ENCODE data around the gene ZNF772. TPM values are rescaled to one million over a fixed set of nuclear protein-coding genes. Genes with fewer than 3 reads are reported as not detected.

ZNF772 gene
- total RNA-seq, 6 experiments from 2014 or later: 1.7 to 4.8 (median 2.6) TPM

DNA sequence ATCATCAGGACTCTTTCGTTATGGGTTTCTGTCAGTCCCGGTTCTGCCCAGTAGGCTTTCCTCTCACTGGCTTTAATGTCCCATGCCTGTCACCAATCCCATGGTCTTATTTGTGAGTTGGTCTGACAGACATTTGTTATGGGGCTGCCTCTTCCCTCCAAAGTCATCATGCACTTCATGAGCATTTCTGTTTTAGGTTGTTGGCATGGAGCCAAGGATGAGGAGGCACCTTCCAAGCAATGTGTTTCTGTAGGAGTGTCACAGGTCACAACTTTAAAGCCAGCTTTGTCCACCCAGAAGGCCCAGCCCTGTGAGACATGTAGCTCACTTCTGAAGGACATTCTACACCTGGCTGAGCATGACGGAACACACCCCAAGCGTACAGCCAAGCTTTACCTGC, 57.9 kb downstream of the ZNF772 start:
- intact Hi-C loops (cut with DNase I): no loop called here
- no peak overlapping the region for H3K27ac ChIP-seq
- no peak for ATAC-seq
- TF ChIP-seq POLR2A (IDR thresholded peaks at IDR 0.05) (no peak), CTCF (IDR thresholded peaks at IDR 0.05) (no peak)
- no peaks in the 10 kb centered on the region for H3K27me3 ChIP-seq
- no peaks in the 10 kb centered on the region for H3K4me1 ChIP-seq
- H3K4me3 ChIP-seq: no peak overlapping the region
- H3K36me3 ChIP-seq: peaks cover 0 to 27% (median 19%) of the 10 kb centered on the region in 4 donors
- no peak for DNase-seq
- peaks cover 0 to 39% (median 10%) of the 10 kb centered on the region in 4 donors for H3K9me3 ChIP-seq
- WGBS (ENCODE audit: insufficient coverage, low coverage, low lambda C conversion rate, missing lambda C conversion rate): 94% methylated on average over 3 of the region's 4 CpGs

Small RNA genes within 50 kb of the gene (small RNA-seq; reads per million reads assigned to genes)
- gene VN1R107P: 0 reads per million in 2 experiments

Other genes starting within 250 kb of the ZNF772 start
- 1 to 10 TPM in 1 of 6 experiments, under 1 TPM in 3, not detected in 2; 0.53 to 1.1 (median 0.77) TPM for gene AURKC, start 246.5 kb downstream of the ZNF772 start, total RNA-seq
- 1 to 10 TPM; 3.9 to 6.3 (median 5.5) TPM for gene ZNF805, start 236.9 kb downstream of the ZNF772 start, total RNA-seq
- gene ZNF460, start 197.1 kb downstream of the ZNF772 start, total RNA-seq: 10 to 100 TPM; 15.7 to 24.2 (median 21.8) TPM
- 1 to 10 TPM; 1.9 to 2.7 (median 2.4) TPM for gene ZNF543, start 157.1 kb downstream of the ZNF772 start, total RNA-seq
- 1 to 10 TPM; 1.5 to 2.8 (median 2.1) TPM for gene ZNF304, start 126.3 kb downstream of the ZNF772 start, total RNA-seq
- 10 to 100 TPM in 1 of 6 experiments, 1 to 10 TPM in 5; 1.1 to 10.8 (median 3.1) TPM for gene TRAPPC2B, start 114.0 kb downstream of the ZNF772 start, total RNA-seq
- 1 to 10 TPM in 2 of 6 experiments, under 1 TPM in 4; 0.31 to 1.6 (median 0.93) TPM for gene ZNF547, start 114.0 kb downstream of the ZNF772 start, total RNA-seq
- 1 to 10 TPM; 2.3 to 7.0 (median 4.8) TPM for gene ZNF548, start 87.7 kb downstream of the ZNF772 start, total RNA-seq
- 1 to 10 TPM; 1.8 to 4.6 (median 3.4) TPM for gene ZNF17, start 66.4 kb downstream of the ZNF772 start, total RNA-seq
- 1 to 10 TPM; 2.2 to 6.0 (median 3.8) TPM for gene ZNF749, start 42.2 kb downstream of the ZNF772 start, total RNA-seq
- under 1 TPM; 0.11 to 0.48 (median 0.19) TPM for gene VN1R1, start 20.4 kb downstream of the ZNF772 start, total RNA-seq
- 1 to 10 TPM; 2.4 to 4.7 (median 3.4) TPM for gene ZNF419, start 10.2 kb upstream of the ZNF772 start, total RNA-seq
- 1 to 10 TPM; 1.3 to 4.1 (median 2.2) TPM for gene ZNF773, start 22.4 kb upstream of the ZNF772 start, total RNA-seq
- gene ZNF549, start 49.8 kb upstream of the ZNF772 start, total RNA-seq: 1 to 10 TPM in 2 of 6 experiments, under 1 TPM in 4; 0.61 to 1.8 (median 0.90) TPM
- 1 to 10 TPM in 5 of 6 experiments, under 1 TPM in 1; 0.92 to 6.9 (median 2.5) TPM for gene ZNF550, start 82.3 kb upstream of the ZNF772 start, total RNA-seq
- gene ZNF416, start 101.3 kb upstream of the ZNF772 start, total RNA-seq: 1 to 10 TPM in 4 of 6 experiments, under 1 TPM in 2; 0.43 to 1.8 (median 1.2) TPM
- 1 to 10 TPM in 1 of 6 experiments, under 1 TPM in 5; 0.31 to 4.2 (median 0.39) TPM for gene ZIK1, start 106.6 kb upstream of the ZNF772 start, total RNA-seq
- gene ZNF530, start 122.3 kb upstream of the ZNF772 start, total RNA-seq: 1 to 10 TPM in 1 of 6 experiments, under 1 TPM in 5; 0.25 to 1.2 (median 0.49) TPM
- 1 to 10 TPM; 3.6 to 8.9 (median 5.0) TPM for gene ZNF134, start 136.7 kb upstream of the ZNF772 start, total RNA-seq
- gene ZNF211, start 155.6 kb upstream of the ZNF772 start, total RNA-seq: 1 to 10 TPM; 1.7 to 5.4 (median 3.9) TPM
- not detected for gene ZSCAN4, start 191.4 kb upstream of the ZNF772 start, total RNA-seq
- gene ZNF551, start 204.4 kb upstream of the ZNF772 start, total RNA-seq: 1 to 10 TPM in 4 of 6 experiments, under 1 TPM in 2; 0.77 to 2.2 (median 1.4) TPM
- gene ZNF154, start 231.6 kb upstream of the ZNF772 start, total RNA-seq: 1 to 10 TPM in 1 of 6 experiments, under 1 TPM in 5; 0.31 to 1.2 (median 0.60) TPM

All from right lobe of liver (tissue), 6 donors.